ENCODE data around the gene OSBP.
"Not testable (repeated sequence)": the region's sequence is repeated elsewhere in the genome, so short reads cannot be mapped to it uniquely, and the experiment has no call there.

OSBP gene, protein sequence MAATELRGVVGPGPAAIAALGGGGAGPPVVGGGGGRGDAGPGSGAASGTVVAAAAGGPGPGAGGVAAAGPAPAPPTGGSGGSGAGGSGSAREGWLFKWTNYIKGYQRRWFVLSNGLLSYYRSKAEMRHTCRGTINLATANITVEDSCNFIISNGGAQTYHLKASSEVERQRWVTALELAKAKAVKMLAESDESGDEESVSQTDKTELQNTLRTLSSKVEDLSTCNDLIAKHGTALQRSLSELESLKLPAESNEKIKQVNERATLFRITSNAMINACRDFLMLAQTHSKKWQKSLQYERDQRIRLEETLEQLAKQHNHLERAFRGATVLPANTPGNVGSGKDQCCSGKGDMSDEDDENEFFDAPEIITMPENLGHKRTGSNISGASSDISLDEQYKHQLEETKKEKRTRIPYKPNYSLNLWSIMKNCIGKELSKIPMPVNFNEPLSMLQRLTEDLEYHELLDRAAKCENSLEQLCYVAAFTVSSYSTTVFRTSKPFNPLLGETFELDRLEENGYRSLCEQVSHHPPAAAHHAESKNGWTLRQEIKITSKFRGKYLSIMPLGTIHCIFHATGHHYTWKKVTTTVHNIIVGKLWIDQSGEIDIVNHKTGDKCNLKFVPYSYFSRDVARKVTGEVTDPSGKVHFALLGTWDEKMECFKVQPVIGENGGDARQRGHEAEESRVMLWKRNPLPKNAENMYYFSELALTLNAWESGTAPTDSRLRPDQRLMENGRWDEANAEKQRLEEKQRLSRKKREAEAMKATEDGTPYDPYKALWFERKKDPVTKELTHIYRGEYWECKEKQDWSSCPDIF

DNA sequence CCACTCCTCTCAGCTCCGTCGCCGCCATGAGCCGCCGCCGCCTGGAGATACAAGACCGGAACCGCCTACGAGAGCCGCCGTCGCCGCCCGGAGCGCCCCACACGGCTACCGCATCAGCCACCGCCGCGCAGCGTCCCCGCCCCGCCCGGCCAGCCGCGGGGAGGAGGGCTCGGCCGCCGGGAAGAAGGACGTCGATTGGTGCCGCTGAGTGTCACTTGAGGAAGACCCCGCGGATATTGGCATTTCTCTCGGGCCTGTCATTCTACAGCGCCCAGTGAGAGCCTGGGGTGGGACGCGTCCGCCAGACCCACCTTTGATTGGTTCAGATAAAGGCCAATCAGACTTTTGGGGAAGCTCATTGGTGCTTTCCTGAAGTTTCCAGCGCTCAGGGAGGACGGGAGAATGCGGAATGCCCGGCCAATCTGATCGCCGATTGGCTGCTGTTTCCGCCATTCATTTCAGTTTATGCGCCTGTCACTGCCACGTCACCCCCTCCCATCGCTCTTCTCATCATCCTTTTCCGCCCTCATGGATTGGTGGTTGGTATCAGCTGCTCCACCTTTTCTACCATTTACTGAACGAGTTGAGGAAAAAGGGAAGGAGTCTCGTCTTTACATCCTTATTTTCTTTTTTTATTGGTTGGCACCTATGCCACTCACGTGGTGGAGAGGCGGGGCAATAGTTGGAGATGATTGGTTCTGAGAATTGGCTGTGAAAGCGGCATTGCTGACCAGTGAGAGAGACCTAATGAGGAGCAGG is at the start of gene OSBP:
OSBP (minus strand) TSS at position 138 of the 759 bp plus-strand sequence; CDS start at position 28, 110 bp downstream.
- DNase-seq = peak; percentile 98 to 100 (median 100)

DNA sequence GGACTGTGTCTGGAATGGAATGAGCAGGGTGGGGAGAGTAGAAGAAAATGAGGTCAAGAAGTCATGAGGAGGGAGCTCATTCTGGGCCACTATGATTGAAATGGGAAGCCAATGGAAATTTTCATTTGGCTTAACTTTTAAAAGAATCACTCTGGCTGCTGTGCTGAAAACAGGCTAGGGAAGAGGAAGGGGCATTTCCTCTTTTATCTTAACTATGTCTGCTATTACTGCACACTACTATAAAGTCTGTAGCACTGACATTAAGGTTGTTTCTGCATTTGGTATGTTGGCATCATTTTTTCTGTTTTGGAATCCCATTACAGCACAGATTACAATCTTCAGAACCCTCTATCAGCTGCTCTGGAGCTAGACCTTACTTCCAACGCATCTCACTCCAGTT is 45.0 kb upstream of the OSBP start:
- no peak for DNase-seq

DNA sequence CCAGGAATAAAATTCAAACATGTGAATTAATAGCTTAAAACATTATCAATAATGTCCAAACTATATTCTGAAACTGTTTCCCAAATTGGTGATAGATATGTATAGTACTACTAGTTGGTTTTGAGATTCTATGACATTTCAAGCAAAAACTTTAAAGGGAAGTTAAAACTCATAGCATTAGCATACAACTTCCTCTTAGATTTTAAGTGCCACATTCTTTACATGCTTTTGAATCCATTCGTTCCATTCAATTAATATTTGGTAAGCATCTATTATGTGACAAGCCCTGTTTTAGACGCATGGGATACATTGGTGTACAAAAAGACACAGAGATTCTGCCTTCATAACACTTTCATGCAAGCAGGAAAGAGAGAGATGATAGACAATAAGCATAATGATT is 44.4 kb upstream of the OSBP start:
- DNase-seq = no peak

DNA sequence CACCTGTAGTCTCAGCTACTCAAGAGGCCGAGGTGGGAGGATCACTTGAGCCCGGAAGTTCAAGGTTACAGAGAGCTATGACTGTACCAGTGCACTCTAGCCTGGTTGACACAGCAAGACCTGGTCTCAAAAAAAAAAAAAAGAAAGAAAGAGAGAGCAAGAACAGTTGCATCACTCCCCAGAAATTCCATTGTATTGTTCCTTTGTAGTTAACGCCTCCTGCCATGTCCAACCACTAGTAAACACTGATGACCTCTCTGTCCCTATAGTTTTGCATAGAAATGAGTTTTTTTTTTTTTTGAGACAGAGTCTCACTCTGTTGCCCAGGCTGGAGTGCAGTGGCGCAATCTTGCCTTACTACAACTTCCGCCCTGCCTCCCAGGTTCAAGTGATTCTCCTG is 42.5 kb upstream of the OSBP start:
- DNase-seq = no peak

DNA sequence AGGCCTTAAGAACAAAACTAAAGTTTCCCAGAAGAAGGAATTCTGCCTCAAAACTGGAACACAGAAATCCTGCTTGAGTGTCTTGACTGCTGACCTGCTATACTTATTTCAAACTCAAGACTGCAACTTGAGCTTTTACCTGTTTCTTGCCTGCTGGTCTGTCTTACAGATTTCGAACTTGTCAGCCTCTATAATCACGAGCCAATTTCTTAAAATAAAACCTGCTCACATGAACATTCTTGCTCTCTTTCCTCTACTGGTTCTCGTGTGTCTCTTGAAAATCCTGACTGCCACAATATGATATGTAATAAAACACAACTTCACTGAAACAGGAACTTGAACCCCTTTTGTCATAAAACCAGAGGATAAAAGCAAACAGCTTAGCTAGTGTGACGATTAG is 39.3 kb upstream of the OSBP start:
- no peak for DNase-seq

DNA sequence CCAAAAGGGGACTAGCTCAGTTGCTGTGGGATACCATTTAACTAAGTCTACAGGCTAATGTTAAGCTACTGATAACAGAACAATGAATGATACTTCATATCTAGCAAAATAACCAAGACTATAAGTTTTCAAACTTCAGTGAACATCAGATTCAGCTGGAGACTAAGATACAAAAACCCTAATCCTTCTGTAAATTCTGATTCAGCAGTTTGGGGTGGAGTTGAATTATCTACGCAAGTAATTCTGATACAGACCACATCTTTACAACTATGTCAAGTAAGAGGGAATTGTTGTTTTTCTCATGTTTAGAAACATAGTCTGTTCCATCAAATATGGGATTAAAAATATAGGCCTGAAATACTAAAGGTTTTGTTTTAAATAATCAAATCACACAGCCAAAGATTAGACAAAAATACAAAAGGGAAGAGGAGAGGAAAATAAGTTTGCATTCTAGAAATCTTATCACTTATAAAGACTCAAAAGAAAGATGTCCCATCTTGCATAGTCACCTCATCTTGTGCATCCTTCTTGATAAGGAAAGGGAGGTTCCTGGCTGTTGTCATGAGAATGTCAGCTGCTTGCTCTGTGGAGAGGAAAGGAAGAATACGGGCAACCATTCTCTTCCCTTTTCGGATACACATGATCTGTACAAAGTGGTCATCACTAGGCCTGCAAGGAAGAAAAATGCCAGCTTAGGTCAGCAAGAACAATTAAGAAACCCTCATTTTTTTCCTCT is 31.8 kb upstream of the OSBP start:
- DNase-seq = no peak

DNA sequence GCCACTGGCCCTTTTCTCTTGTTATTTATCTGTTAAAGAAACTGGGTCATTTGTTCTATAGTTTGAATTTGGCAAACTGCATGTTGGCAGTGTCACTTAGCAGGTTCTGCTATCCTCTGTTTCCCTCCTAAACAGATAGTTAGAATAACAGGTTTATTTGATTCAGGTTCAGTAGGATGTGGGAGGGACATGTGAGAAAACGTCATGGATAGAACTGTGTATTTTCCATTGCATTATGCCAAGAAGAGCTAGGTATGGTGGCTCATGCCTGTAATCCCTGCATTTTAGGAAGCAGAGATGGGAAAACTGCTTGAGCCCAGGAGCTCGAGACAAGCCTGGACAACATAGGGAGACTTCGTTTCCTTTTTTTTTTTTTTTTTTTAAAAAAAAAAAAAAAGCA is 29.0 kb upstream of the OSBP start:
- no peak for DNase-seq

DNA sequence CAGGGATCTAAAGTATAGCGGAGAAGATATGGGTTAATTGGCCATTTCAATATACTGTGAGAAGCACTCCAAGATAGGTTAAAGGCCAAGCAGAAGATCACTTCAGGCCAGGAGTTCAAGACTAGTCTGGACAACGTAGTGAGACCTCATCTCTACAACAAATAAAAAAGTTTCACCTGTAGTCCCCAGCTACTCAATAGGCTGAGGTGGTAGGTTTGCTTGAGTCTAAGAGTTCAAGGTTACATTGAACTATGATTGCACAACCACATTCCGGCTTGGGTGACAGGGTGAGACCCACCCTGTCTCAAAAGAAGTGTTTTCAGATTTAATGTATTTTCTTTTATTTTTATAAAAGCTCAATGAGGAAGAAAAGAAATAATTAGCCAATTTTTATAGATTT is 27.8 kb upstream of the OSBP start:
- DNase-seq = no peak

DNA sequence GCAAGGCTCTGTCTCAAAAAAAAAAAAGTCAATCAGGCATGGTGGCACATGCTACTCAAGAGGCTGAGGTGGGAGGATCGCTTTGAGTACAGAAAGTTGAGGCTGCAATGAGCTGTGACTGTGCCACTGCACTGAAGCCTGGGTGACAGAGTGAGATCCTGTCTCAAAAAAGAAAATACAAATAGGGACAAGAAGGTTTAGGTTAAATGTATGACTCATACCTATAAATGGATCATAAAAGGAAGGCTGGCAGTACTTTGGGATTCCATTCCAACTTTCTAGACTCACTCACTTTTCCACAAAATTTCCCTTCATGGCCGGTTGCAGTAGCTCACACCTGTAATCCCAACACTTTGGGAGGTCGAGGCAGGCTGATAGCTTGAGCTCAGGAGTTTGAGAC is 25.6 kb upstream of the OSBP start:
- no peak for DNase-seq

DNA sequence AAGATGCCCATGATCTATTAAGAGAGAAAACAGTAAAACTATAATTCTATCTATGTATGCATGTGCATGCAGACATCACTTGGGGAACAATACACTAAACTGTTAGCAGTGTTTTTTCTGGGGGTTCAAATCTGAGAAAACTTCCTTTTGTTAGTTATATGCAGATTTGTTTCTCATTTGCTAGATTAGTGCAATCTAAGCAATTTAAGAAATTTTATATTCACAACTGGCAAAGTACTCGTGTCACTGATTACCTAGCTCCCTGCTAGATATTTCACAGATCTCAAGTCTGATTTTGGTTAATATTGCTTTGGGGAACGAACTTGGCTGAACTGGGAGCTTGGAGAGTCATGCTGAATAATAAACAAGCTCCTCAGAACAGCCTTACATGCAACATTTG is 14.9 kb upstream of the OSBP start:
- DNase-seq = no peak

DNA sequence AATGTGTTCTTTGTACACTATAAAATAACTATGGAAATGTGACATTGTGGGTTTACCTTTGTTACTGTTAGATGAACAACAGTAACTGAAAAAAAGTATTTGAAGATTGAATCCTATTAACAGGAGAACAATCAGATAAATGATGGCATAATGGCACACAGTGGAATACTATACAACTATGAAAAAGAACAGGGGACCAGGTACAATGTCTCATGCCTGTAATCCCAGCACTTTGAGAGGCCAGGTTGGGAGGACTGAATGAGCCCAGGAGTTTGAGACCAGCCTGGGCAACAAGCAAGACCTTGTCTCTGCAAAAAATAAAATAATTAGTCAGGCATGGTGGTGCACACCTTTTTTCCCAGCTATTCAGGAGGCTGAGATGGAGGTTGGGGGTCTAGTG is 14.4 kb upstream of the OSBP start:
- DNase-seq = no peak

DNA sequence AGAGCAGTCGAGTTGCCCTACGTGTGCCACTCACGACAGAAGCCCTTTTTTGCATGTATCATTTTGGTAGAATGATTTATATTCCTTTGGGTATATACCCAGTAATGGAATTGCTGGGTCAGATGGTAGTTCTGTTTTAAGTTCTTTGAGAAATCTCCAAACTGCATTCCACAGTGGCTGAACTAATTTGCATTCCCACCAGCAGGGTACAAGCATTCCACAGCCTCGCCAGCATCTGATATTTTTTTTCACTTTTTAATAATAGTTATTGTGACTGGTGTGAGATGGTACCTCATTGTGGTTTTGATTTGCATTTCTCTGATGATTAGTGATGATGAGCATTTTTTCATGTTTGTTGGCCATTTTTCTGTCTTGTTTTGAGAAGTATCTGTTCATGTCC is 11.4 kb upstream of the OSBP start:
- not testable (repeated sequence) for DNase-seq

DNA sequence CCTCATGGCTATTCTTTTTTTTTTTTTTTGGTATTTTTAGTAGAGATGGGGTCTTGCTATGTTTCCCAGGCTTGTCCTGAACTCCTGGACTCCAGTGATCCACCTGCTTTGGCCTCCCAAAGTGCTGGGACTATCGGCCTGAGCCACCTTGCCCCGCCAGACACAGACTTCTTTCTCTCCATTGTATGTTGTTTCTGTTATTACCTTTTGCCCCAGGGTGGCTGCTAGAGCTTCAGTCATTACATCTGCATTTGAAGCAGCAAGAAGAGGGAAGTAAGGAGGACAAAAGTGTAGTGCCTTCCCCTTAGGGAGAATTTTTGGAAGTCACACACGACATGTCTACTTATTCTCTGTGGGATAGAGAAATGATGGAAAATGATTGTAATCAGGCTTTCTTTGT is 10.1 kb upstream of the OSBP start:
- DNase-seq = no peak

DNA sequence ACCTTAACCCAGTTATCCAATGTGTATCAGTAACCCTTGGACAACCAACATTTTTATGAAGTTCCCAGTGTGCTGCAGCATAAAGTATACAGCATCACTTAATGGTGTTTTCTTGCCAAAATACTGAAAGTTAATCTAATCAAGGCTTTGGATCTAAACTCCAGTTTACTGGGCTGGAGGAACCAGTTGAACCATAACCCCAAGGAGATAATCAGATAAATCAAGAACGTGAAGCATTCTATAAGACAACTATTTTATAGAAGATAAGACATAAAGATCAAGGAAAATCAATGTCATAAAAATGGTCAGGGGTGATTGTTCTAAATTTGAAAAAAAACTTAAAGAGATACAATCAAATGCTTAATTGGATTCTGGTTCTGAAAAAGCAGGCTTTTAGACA is 2.3 kb upstream of the OSBP start:
- no peak for DNase-seq

DNA sequence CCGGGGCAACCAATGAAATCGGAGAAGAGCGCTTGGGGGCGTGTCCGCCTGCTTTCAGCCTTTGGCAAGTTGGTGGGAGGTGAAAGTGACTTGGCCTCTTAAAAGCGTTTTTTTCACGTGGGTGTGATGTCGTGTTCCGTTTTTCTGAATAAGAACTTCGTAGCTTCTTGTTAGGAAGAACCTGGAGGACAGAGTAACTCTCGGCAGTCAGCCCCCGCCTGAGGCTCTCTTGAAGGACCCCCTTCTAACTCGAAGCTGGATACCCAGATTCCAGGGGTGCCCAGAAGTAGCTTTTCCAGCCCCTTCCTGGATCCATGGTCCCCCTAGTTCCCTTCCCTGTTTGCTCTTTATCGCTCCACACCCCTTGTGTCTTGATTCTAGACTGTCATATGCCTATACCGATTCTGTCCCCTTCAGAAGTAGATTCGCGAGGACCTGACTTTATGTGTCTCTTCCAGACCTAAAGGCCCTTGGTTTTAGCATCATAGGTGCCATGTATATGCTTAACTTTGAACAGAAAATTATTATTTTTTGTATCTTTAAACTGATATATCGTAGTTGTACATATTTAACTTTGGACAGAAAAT is 915 bp upstream of the OSBP start:
- no peak for DNase-seq

DNA sequence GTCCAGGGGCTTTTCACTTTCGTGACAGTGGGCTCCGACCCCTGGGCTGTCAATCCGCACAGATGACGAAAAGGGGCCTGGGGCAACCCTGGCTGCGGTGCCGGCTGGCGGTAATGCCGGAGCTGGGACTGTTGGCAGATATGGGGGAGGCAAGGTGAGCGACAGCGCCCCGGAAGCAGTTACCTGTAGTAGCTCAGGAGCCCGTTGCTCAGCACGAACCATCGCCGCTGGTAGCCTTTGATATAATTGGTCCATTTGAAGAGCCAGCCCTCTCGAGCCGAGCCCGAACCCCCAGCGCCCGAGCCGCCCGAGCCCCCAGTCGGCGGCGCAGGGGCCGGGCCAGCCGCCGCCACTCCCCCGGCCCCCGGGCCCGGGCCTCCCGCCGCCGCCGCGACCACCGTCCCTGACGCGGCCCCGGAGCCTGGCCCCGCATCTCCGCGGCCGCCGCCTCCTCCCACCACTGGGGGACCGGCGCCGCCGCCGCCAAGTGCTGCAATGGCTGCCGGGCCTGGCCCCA is 396 bp downstream of the OSBP start:
- peak in 6 of 14 donors; percentile 9 to 49 (median 27) for DNase-seq

DNA sequence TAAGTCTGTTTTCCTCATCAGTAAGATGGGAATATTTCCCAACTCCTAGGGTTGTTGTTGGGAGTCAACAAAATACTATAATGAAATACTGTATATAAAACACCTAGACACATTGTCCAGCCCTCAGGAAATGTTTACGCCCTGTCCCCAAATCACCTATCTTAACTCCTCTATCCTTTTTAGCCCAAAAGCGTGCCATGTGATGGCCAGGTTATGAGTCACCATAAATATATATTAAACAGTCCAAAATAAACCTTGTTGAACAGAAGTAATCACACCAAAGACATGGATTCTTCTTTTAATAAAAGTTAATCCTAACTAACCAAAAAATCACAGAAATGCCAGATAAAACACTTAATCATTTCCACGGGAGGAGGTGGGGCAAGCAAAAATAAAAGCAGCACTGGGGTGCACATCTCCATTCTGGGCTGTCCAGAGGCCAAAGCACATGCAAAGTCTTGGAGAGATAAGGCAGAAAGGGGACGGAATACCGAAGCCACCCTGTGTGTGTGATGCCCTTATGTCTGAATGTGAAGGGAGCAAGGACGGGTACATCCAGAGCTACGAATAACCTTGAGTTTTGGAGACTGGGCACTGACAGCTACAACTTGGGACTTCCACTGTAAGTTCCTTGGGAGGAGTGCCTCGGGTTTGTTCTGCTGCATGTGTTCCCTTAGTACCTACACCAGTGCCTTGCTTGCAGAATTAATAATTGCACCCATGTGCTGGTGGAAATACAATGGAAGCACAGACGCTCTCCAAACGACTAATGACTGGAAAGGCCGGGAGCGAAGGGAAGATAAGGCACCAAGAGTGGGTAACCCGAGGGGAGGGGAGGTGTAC is 1.1 kb downstream of the OSBP start:
- peak in 2 of 14 donors; percentile 17 to 46 for DNase-seq

DNA sequence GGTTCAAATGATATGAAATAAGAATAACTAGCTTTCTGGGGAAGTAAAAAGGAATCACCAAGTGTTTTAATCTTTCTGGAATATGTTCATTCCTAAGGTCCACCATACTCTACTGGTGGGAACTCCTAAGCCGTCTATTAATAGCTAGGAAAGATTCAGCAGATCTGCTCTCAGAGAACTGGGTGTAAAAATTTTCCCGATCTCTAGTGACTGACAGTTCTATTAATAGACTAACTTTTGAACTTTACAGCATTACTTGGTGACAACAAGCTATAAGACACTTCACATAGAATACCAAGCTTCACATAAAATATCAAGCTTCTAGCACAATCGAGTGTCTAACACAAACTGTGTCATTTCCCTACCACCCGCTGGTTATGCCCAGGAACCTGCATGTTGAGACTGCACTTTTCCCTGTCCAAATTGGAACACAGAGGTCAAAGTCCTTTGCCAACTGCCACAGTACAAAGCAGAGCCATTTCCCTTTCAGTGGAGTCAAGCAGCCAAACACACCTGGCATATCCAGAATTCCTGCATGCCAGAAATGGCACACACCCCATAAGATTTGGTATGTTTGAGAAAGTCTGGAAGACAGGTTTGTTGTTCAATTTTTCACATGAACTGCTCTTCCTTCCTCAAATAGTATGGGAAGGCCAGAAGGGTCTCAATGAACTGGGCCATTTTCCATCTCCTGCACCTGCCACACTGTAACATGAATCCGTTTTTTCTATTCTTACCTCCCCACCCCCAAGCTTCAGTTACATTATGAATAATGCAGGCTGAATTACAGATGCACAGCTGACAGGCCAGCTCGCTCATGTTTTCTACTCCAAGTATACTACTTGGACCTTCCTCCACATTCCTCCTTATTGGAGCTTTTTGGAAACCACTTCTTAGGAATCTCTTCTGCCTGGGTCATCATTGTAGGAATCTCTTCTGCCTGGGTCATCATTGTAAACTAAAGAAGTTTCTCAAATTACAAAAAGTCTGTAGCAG is 3.7 kb downstream of the OSBP start:
- no peak for DNase-seq

DNA sequence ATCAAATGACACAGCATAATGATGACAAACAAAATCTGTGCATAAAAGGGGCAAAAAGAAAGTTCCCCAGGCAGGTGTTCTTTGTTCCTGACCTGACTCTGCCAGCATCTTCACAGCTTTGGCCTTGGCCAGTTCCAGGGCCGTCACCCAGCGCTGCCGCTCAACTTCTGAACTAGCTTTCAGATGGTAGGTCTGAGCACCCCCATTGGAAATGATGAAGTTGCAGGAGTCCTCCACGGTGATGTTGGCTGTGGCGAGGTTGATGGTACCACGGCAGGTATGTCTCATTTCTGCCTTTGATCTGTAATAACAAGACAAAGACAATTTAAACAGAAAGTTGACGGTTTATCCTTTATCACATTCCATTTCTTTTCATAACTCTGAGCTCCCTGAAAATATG is 5.3 kb downstream of the OSBP start:
- no peak for DNase-seq
